Vagina (tissue), 2 donors: ENCODE data around the gene DCST1.
A peak's percentile ranks its signal among the peaks of the same experiment; 100 is the strongest.

Experiments
- POLR2A ChIP-seq, 2 donors: fragments of 450-650 bp; IDR thresholded peaks; one replicate each; pipeline ENCODE4 v1.6.1; 2017; ENCODE audit warnings: antibody characterized with exemption in 2 of 2, mild to moderate bottlenecking in 2 of 2, moderate library complexity in 2 of 2
- TF ChIP-seq, protein P1 (sequence below), 3 experiments: fragments of 450-650 bp in 2 of 3; fragments of 200-600 bp in 1 of 3; sonication (generic) in 1 of 3; IDR thresholded peaks; one replicate each; pipeline ENCODE4 v1.5.1; 2017 to 2019; ENCODE audit warnings: antibody characterized with exemption in 3 of 3, mild to moderate bottlenecking in 2 of 3, moderate library complexity in 2 of 3

- TF ChIP-seq POLR2A (IDR thresholded peaks at IDR 0.05): no peak
- TF ChIP-seq, protein P1, sequence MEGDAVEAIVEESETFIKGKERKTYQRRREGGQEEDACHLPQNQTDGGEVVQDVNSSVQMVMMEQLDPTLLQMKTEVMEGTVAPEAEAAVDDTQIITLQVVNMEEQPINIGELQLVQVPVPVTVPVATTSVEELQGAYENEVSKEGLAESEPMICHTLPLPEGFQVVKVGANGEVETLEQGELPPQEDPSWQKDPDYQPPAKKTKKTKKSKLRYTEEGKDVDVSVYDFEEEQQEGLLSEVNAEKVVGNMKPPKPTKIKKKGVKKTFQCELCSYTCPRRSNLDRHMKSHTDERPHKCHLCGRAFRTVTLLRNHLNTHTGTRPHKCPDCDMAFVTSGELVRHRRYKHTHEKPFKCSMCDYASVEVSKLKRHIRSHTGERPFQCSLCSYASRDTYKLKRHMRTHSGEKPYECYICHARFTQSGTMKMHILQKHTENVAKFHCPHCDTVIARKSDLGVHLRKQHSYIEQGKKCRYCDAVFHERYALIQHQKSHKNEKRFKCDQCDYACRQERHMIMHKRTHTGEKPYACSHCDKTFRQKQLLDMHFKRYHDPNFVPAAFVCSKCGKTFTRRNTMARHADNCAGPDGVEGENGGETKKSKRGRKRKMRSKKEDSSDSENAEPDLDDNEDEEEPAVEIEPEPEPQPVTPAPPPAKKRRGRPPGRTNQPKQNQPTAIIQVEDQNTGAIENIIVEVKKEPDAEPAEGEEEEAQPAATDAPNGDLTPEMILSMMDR (IDR thresholded peaks at IDR 0.05): peak; percentile 59 to 99 (median 94)
Measured at GRCh38 chr1:155086128-155086741, 52.6 kb downstream of the DCST1 start.
